ENCODE data around the gene TLCD2. TPM values are rescaled to one million over a fixed set of nuclear protein-coding genes. Genes with fewer than 3 reads are reported as not detected.

TLCD2 gene
- 1 to 10 TPM; 1.5 to 9.1 (median 5.6) TPM for total RNA-seq
- 1 to 10 TPM; 2.0 to 5.7 TPM for polyA plus RNA-seq
- long read RNA-seq, donor 1, partial matches to known transcripts = 0 of 1 reads
- long read RNA-seq, donor 1, other reads (novel, unspliced or antisense) = 1 of 1 reads
- long read RNA-seq, donor 2 = 0 reads
- long read RNA-seq, donor 3, partial matches to known transcripts = 0 of 1 reads
- long read RNA-seq, donor 3, other reads (novel, unspliced or antisense) = 1 of 1 reads

- 3 to 11% (median 4%) methylated on average over 22 to 83 of the region's 83 CpGs for WGBS, 3 donors
- TF ChIP-seq EP300 (IDR thresholded peaks at IDR 0.05) (no peak), CTCF (IDR thresholded peaks at IDR 0.05) (peak in 1 of 3 donors; percentile 9), POLR2A (IDR thresholded peaks at IDR 0.05) (peak; percentile 69)
- DNase-seq = peak; percentile 76 to 85 (median 82)
- H3K36me3 ChIP-seq = no peaks in the 10 kb centered on the region
- intact Hi-C loops (cut with DNase I) = loop anchor here (2.0 to 10.0 kb wide), 8 partner anchors 25 to 317 kb away; partner anchors contain the start of genes PRPF8 (in 1 of the 4) and RTN4RL1 (in 1 of the 4)
- peaks cover 15% of the 10 kb centered on the region for H3K4me1 ChIP-seq (ENCODE audit: insufficient read depth)
- H3K27me3 ChIP-seq = no peaks in the 10 kb centered on the region
- H3K9me3 ChIP-seq = no peaks in the 10 kb centered on the region
- peak within 1 kb of the TSS; percentile 53 to 77 for H3K27ac ChIP-seq
- peak within 1 kb of the TSS; percentile 83 for H3K4me3 ChIP-seq
These were observed at the start of gene TLCD2 for GRCh38 chr17:1709971-1710806. Gene TLCD2, minus strand, starts transcription at chr17:1710377. Its CDS starts 135 bp downstream, at chr17:1710242.

GRCh38 chr17:1759529-1759928 is 49.4 kb upstream of the TLCD2 start:
- H3K36me3 ChIP-seq = no peaks in the 10 kb centered on the region
- no peaks in the 10 kb centered on the region for H3K27me3 ChIP-seq
- H3K9me3 ChIP-seq = no peaks in the 10 kb centered on the region
- H3K4me3 ChIP-seq = no peak overlapping the region
- 42 to 57% (median 50%) methylated on average over 5 of the region's 5 CpGs for WGBS, 3 donors
- intact Hi-C loops (cut with DNase I) = no loop called here
- DNase-seq = no peak
- TF ChIP-seq EP300 (IDR thresholded peaks at IDR 0.05) = no peak
- TF ChIP-seq CTCF (IDR thresholded peaks at IDR 0.05) = no peak
- H3K27ac ChIP-seq = peak overlapping the region in 1 of 2 donors; percentile 92
- peaks cover 20% of the 10 kb centered on the region for H3K4me1 ChIP-seq (ENCODE audit: insufficient read depth)

- no peak for DNase-seq
- H3K4me3 ChIP-seq = no peak overlapping the region
- H3K9me3 ChIP-seq = no peaks in the 10 kb centered on the region
- H3K27me3 ChIP-seq = no peaks in the 10 kb centered on the region
- intact Hi-C loops (cut with DNase I) = no loop called here
- TF ChIP-seq CTCF (IDR thresholded peaks at IDR 0.05) = no peak
- TF ChIP-seq POLR2A (IDR thresholded peaks at IDR 0.05) = no peak
- no peak for TF ChIP-seq EP300 (IDR thresholded peaks at IDR 0.05)
- 87 to 93% (median 89%) methylated on average over 15 of the region's 15 CpGs for WGBS, 3 donors
- H3K36me3 ChIP-seq = no peaks in the 10 kb centered on the region
- peak overlapping the region in 1 of 2 donors; percentile 0 for H3K27ac ChIP-seq
- H3K4me1 ChIP-seq (ENCODE audit: insufficient read depth) = peaks cover 20% of the 10 kb centered on the region
These were observed 48.6 kb upstream of the TLCD2 start for GRCh38 chr17:1758807-1759206.

GRCh38 chr17:1755827-1756262 is 45.7 kb upstream of the TLCD2 start:
- intact Hi-C loops (cut with DNase I) = loop anchor here in 1 of 4 donors (2.0 kb wide), 1 partner anchor 13 kb away; the partner anchor contains the start of gene SERPINF2
- no peak for TF ChIP-seq CTCF (IDR thresholded peaks at IDR 0.05)
- no peak for TF ChIP-seq POLR2A (IDR thresholded peaks at IDR 0.05)
- no peak for TF ChIP-seq EP300 (IDR thresholded peaks at IDR 0.05)
- no peak for DNase-seq

More at GRCh38 chr17:1755827-1756262, 45.7 kb upstream of the TLCD2 start:
- peak overlapping the region in 1 of 2 donors; percentile 17 for H3K27ac ChIP-seq
- no peaks in the 10 kb centered on the region for H3K9me3 ChIP-seq
- H3K27me3 ChIP-seq = no peaks in the 10 kb centered on the region
- no peak overlapping the region for H3K4me3 ChIP-seq
- H3K36me3 ChIP-seq = no peaks in the 10 kb centered on the region
- peaks cover 10% of the 10 kb centered on the region for H3K4me1 ChIP-seq (ENCODE audit: insufficient read depth)
- WGBS, 3 donors = 17 to 28% (median 25%) methylated on average over 17 of the region's 17 CpGs

All from ovary (tissue), 10 donors.